Loucy (cell line): ENCODE measurements around the gene VPS13D.

Experiments
- CTCF ChIP-seq: fragments of 200-600 bp; sonication (generic); conservative IDR thresholded peaks from 2 replicates; pipeline ENCODE4 v1.5.1; 2014; ENCODE audit warnings: mild to moderate bottlenecking, antibody characterized with exemption, low read length
- EZH2phosphoT487 ChIP-seq: fragments of 200-600 bp; IDR thresholded peaks from 2 replicates; pipeline ENCODE4 v1.6.1; 2018; ENCODE audit warnings: antibody characterized with exemption, mild to moderate bottlenecking, moderate library complexity, borderline replicate concordance

- TF ChIP-seq CTCF (no peak), EZH2phosphoT487 (no peak)
Measured at GRCh38 chr1:12433323-12434053, 203.7 kb downstream of the VPS13D start.
